ENCODE measurements around the gene SMIM10L2A. TPM values are rescaled to one million over a fixed set of nuclear protein-coding genes. Genes with fewer than 3 reads are reported as not detected.

SMIM10L2A gene
- total and polyA plus RNA-seq, 2 of the 4 experiments (the other 2 are of a cell fraction), result under 0.01 to 0.10 TPM

GRCh38 chrX:135373357-135373756 is 48.4 kb upstream of the SMIM10L2A start:
- no peak overlapping the region for H3K4me2 ChIP-seq (ENCODE audit: low read depth, low read length)
- H3K9me3 ChIP-seq (ENCODE audit: control insufficient read depth, insufficient read depth, low read length), result no peaks in the 10 kb centered on the region
- no peak overlapping the region for H3K23ac ChIP-seq (ENCODE audit: low read depth, low read length)
- DNase-seq (no peak), ATAC-seq (ENCODE audit: low read depth) (no peak)
- no peaks in the 10 kb centered on the region for H4K20me1 ChIP-seq (ENCODE audit: insufficient read depth, low read length)
- POLR2A ChIA-PET (ENCODE audit: unreplicated experiment), result no interaction called here
- no peaks in the 10 kb centered on the region for H3K9me1 ChIP-seq (ENCODE audit: insufficient read depth, low read length)
- no peak overlapping the region for H3K14ac ChIP-seq (replicated peaks; ENCODE audit: low read depth, low read length)
- BruUV-seq (replicated peaks), result no TSS peak
- H2AK5ac ChIP-seq (ENCODE audit: low read depth, low read length), result no peak overlapping the region
- CTCF ChIA-PET, result no interaction called here
- H3K56ac ChIP-seq (ENCODE audit: extremely low read depth, insufficient read depth, low read length), result no peak overlapping the region
- no peak overlapping the region for H3K4me3 ChIP-seq (ENCODE audit: insufficient read depth, low read depth, low read length)
- H2AFZ ChIP-seq (replicated peaks; ENCODE audit: low read length, poor library complexity), result no peak overlapping the region
- H2BK120ac ChIP-seq (ENCODE audit: low read depth, low read length), result no peak overlapping the region
- no peak overlapping the region for H3K4ac ChIP-seq (ENCODE audit: low read depth, low read length)
- TF ChIP-seq CEBPB (IDR thresholded peaks at IDR 0.05; ENCODE audit: low read depth, low read length) (no peak), USF2 (IDR thresholded peaks at IDR 0.05; ENCODE audit: low read depth, low read length) (no peak), POLR2A (IDR thresholded peaks at IDR 0.05; ENCODE audit: low read depth, low read length) (no peak), SMC3 (IDR thresholded peaks at IDR 0.05; ENCODE audit: low read depth, low read length) (no peak), RFX5 (IDR thresholded peaks at IDR 0.05; ENCODE audit: low read depth, low read length) (no peak), ELK1 (IDR thresholded peaks at IDR 0.05; ENCODE audit: borderline replicate concordance, low read depth, low read length) (no peak), RCOR1 (IDR thresholded peaks at IDR 0.05; ENCODE audit: insufficient replicate concordance, low read length) (no peak), CHD1 (IDR thresholded peaks at IDR 0.05; ENCODE audit: low read depth, low read length) (no peak), FOS (IDR thresholded peaks at IDR 0.05; ENCODE audit: low read depth, low read length) (no peak), MAZ (IDR thresholded peaks at IDR 0.05; ENCODE audit: borderline replicate concordance, low read depth, low read length) (no peak), NFE2L2 (IDR thresholded peaks at IDR 0.05; ENCODE audit: low read depth, low read length) (no peak), BHLHE40 (IDR thresholded peaks at IDR 0.05; ENCODE audit: low read depth, low read length) (no peak), MXI1 (IDR thresholded peaks at IDR 0.05; ENCODE audit: borderline replicate concordance, low read depth, low read length) (no peak), MAFK (IDR thresholded peaks at IDR 0.05; ENCODE audit: low read depth, low read length) (no peak), CTCF (conservative IDR thresholded peaks at IDR 0.05; ENCODE audit: low read depth, low read length) (no peak), RAD21 (IDR thresholded peaks at IDR 0.05; ENCODE audit: low read length) (no peak)
- H2BK20ac ChIP-seq (ENCODE audit: low read depth, low read length), result no peak overlapping the region
- H2AK9ac ChIP-seq (replicated peaks; ENCODE audit: low read depth, low read length, poor library complexity), result no peak overlapping the region
- H2BK5ac ChIP-seq (ENCODE audit: low read depth, low read length, poor library complexity, severe bottlenecking), result no peak overlapping the region
- H3K4me1 ChIP-seq (ENCODE audit: control insufficient read depth, insufficient read depth, low read length), result no peaks in the 10 kb centered on the region
- no peak overlapping the region for H2BK15ac ChIP-seq (ENCODE audit: low read depth, low read length)
- H3K18ac ChIP-seq (ENCODE audit: low read depth, low read length), result no peak overlapping the region
- intact Hi-C loops (cut with micrococcal nuclease) (no loop called here), dilution Hi-C loops (cut with HindIII; ENCODE audit: low sequenced_read_pairs, unreplicated experiment) (no loop called here), in situ Hi-C loops (cut with MboI; ENCODE audit: low sequenced_read_pairs) (no loop called here)
- no peak overlapping the region for H4K5ac ChIP-seq (ENCODE audit: low read depth, low read length)
- no peaks in the 10 kb centered on the region for H3K36me3 ChIP-seq (ENCODE audit: control insufficient read depth, insufficient read depth, low read length)
- no peak overlapping the region for H4K8ac ChIP-seq (ENCODE audit: low read depth in 2 of 2, low read length in 2 of 2)
- no peak overlapping the region for H4K91ac ChIP-seq (ENCODE audit: insufficient read depth, low read depth, low read length)
- no peaks in the 10 kb centered on the region for H3K27me3 ChIP-seq (ENCODE audit: control insufficient read depth, insufficient read depth, low read length)
- H3K9ac ChIP-seq (ENCODE audit: low read depth, low read length), result no peak overlapping the region
- no peaks in the 10 kb centered on the region for H3K79me1 ChIP-seq (ENCODE audit: low read depth in 1 of 2, low read length in 2 of 2)
- H3K27ac ChIP-seq (ENCODE audit: insufficient read depth, low read length), result no peak overlapping the region
- WGBS, 2 experiments (ENCODE audit: extremely low coverage in 2 of 2, insufficient read length in 1 of 2), result 40% methylated on average over 2 of the region's 7 CpGs; no CpG with 5 or more reads in 1 of the 2 experiments
